Measurements from ENCODE around the gene LRIG3.

LRIG3 gene

DNA sequence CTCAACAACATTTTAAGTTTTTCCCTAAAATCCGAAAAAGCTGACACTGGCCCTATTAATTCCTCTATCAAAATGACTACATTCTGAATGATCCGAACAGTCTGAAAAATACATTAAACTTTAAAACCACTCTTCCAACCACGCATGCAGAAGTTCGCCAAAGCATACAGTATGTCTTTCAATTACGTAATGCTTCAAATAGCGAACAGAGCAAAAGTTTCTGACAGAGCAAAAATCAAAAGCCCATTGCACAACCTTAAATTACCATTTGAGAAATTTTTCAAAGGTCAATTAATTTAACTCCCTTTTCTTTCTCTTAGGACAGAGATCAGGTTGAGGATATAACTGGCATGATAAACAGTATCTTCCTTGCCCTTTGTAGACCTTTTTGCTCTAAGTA, 33.2 kb downstream of the LRIG3 start:
- H3K9me3 ChIP-seq (ENCODE audit: control insufficient read depth, low read length), result no peaks in the 10 kb centered on the region
- H3K4me1 ChIP-seq (ENCODE audit: control insufficient read depth, insufficient read depth, low read length), result no peaks in the 10 kb centered on the region
- no peak overlapping the region for H3K4me3 ChIP-seq (ENCODE audit: insufficient read depth, low read depth, low read length)
- H3K27me3 ChIP-seq (ENCODE audit: control insufficient read depth, insufficient read depth, low read length, poor library complexity, severe bottlenecking), result no peaks in the 10 kb centered on the region
- WGBS, 2 experiments, result 96 to 97% methylated on average over 6 of the region's 6 CpGs
- H3K36me3 ChIP-seq (ENCODE audit: control insufficient read depth, insufficient read depth, low read length), result peaks cover 28% of the 10 kb centered on the region
- no peak overlapping the region for H3K27ac ChIP-seq (ENCODE audit: insufficient read depth, low read depth, low read length, poor library complexity, severe bottlenecking)

DNA sequence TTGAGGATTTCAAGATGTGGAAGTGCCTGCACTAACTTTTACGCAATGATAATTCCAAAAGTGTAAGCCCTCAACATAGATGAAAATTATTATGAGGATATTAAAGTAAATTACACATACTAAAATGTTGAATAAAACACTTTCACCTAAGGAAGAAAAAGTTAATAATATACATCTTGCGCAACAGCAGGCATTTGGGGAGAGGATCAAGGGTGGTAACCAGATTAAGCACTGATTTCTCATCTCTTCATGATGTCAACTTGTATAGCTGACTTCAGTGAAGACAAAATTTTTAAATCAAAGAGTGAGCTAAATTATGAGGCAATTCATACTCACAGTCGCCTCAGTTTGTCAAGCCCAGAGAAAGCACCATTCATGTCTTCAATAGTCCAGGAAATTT, 33.8 kb downstream of the LRIG3 start:
- Histone ChIP-seq H3K27ac (ENCODE audit: insufficient read depth, low read depth, low read length, poor library complexity, severe bottlenecking) (no peak overlapping the region), H3K27me3 (ENCODE audit: control insufficient read depth, insufficient read depth, low read length, poor library complexity, severe bottlenecking) (no peaks in the 10 kb centered on the region), H3K36me3 (ENCODE audit: control insufficient read depth, insufficient read depth, low read length) (peaks cover 30% of the 10 kb centered on the region), H3K4me1 (ENCODE audit: control insufficient read depth, insufficient read depth, low read length) (no peaks in the 10 kb centered on the region), H3K9me3 (ENCODE audit: control insufficient read depth, low read length) (no peaks in the 10 kb centered on the region), H3K4me3 (ENCODE audit: insufficient read depth, low read depth, low read length) (no peak overlapping the region)
- 93 to 95% methylated on average over 2 to 3 of the region's 3 CpGs for WGBS, 2 experiments

DNA sequence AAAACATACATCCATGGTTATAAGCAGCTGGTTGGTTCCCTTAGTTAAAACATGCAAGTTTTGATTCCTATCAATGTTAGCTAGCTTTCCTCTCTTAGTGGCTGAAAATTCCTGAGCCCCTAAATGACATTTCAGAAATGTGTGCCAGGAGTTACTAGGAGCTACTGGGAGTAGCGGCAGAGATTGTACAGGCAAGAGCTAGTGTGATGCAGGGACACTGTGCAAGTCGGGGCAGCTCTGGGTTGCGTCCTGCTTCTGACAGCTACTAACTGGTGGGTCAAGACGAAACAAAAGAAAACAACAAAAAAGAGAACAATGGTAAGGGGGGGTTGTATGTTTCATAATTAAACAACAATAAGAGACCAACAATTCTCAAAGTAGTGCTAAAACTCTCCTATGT, 35.4 kb downstream of the LRIG3 start:
- Histone ChIP-seq H3K4me3 (ENCODE audit: insufficient read depth, low read depth, low read length) (no peak overlapping the region), H3K9me3 (ENCODE audit: control insufficient read depth, low read length) (no peaks in the 10 kb centered on the region), H3K27me3 (ENCODE audit: control insufficient read depth, insufficient read depth, low read length, poor library complexity, severe bottlenecking) (no peaks in the 10 kb centered on the region), H3K27ac (ENCODE audit: insufficient read depth, low read depth, low read length, poor library complexity, severe bottlenecking) (no peak overlapping the region), H3K4me1 (ENCODE audit: control insufficient read depth, insufficient read depth, low read length) (no peaks in the 10 kb centered on the region), H3K36me3 (ENCODE audit: control insufficient read depth, insufficient read depth, low read length) (peaks cover 44% of the 10 kb centered on the region)
- WGBS, 2 experiments, result 83 to 97% methylated on average over 3 of the region's 4 CpGs

DNA sequence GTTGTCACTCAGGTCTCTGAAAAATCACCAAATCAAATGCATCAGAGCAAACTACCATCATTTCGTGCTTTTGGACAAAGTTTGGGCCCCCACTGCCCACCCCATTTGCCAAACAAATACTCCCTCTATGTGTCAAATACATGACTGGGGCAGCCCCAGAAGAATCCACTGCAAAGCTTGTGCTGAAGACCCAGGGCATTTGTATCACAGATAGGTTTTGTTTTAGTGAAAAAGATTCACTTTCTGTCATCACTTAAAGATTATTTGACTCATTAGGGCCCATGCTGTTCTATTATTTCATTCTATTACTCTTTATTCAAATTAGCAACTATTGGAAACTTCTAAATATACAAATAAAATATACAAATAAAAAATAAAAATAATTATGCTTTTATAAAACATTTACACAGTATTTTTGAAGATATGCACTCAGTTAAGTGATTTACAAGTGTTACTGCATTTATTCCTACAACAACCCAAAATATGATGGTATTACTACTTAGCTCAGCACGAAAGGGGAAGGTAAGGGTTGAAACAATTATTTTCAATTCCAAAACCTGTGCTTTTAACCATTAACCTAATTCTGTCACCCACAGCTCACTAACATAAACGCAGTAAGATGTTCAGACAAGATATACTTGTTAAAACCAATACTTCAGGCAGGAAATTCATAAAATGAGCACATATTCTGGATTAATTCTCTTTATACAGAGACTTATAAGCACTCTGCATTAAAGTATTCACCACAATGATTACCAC, 36.5 kb downstream of the LRIG3 start:
- H3K4me3 ChIP-seq (ENCODE audit: insufficient read depth, low read depth, low read length), result no peak overlapping the region
- H3K4me1 ChIP-seq (ENCODE audit: control insufficient read depth, insufficient read depth, low read length), result no peaks in the 10 kb centered on the region
- 88 to 93% methylated on average over 3 of the region's 3 CpGs for WGBS, 2 experiments
- H3K27me3 ChIP-seq (ENCODE audit: control insufficient read depth, insufficient read depth, low read length, poor library complexity, severe bottlenecking), result no peaks in the 10 kb centered on the region
- peaks cover 40% of the 10 kb centered on the region for H3K36me3 ChIP-seq (ENCODE audit: control insufficient read depth, insufficient read depth, low read length)
- no peak overlapping the region for H3K27ac ChIP-seq (ENCODE audit: insufficient read depth, low read depth, low read length, poor library complexity, severe bottlenecking)
- H3K9me3 ChIP-seq (ENCODE audit: control insufficient read depth, low read length), result no peaks in the 10 kb centered on the region

DNA sequence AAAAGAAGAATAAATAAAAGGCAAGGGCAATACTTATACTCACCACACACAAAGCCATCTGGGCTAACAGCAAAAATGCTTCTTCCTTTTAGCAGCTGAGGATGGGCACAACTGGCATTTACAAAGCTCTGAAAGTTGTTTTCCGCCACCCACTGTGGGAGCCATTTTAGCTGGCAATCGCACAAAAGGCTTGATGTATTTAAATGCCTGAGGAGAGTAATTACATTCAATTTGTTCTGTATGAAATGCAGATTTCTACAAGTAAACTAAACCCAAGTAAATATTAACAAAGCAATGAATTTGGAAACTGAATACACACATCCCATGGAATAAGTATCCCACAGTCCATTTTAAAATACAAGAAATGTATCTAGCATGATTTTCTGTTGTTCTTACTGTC, 37.5 kb downstream of the LRIG3 start:
- Histone ChIP-seq H3K27ac (ENCODE audit: insufficient read depth, low read depth, low read length, poor library complexity, severe bottlenecking) (no peak overlapping the region), H3K27me3 (ENCODE audit: control insufficient read depth, insufficient read depth, low read length, poor library complexity, severe bottlenecking) (no peaks in the 10 kb centered on the region), H3K4me1 (ENCODE audit: control insufficient read depth, insufficient read depth, low read length) (no peaks in the 10 kb centered on the region), H3K36me3 (ENCODE audit: control insufficient read depth, insufficient read depth, low read length) (peaks cover 39% of the 10 kb centered on the region), H3K4me3 (ENCODE audit: insufficient read depth, low read depth, low read length) (no peak overlapping the region), H3K9me3 (ENCODE audit: control insufficient read depth, low read length) (no peaks in the 10 kb centered on the region)
- WGBS, 2 experiments, result 80 to 91% methylated on average over 2 of the region's 2 CpGs

DNA sequence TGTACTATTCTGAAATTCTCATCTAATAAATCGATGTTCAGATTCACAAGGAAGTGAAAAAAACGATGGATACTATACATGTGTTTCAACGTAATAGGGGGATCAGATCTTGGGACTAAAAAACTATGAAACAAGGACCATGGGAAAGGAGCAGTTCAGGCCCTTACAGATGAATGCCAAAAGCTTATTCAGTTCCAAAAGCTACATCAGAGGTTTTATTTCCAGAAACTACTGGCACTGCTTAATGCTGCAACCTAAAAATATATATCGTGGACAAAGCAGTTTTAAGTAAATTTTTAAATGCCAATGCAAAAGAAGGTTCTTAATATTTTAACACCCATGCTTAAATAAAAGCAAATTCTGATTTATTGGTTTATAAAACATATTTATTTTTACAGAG, 38.5 kb downstream of the LRIG3 start:
- WGBS, 2 experiments, result 93 to 99% methylated on average over 3 to 4 of the region's 4 CpGs
- H3K4me3 ChIP-seq (ENCODE audit: insufficient read depth, low read depth, low read length), result no peak overlapping the region
- no peaks in the 10 kb centered on the region for H3K4me1 ChIP-seq (ENCODE audit: control insufficient read depth, insufficient read depth, low read length)
- no peaks in the 10 kb centered on the region for H3K27me3 ChIP-seq (ENCODE audit: control insufficient read depth, insufficient read depth, low read length, poor library complexity, severe bottlenecking)
- no peak overlapping the region for H3K27ac ChIP-seq (ENCODE audit: insufficient read depth, low read depth, low read length, poor library complexity, severe bottlenecking)
- peaks cover 47% of the 10 kb centered on the region for H3K36me3 ChIP-seq (ENCODE audit: control insufficient read depth, insufficient read depth, low read length)
- no peaks in the 10 kb centered on the region for H3K9me3 ChIP-seq (ENCODE audit: control insufficient read depth, low read length)

DNA sequence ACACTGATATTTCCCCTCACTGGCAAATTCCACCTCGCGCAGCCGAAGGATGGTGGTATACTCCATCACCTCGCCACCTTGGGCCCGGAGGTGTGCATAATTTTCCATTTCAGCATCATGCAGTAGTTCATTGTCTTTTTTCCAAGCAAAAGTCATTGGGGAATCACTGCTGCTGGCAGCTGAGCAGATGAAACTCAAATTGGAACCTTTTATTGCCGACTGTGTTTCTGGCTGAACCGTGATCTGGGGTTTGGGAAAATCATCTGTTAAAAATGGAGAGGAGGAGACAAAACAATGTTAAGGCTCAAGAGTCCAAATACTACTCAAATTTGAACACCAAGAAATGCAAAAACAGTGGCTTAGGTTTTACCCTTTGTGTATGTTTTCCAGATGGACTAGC, 39.7 kb downstream of the LRIG3 start:
- 93 to 98% methylated on average over 7 of the region's 7 CpGs for WGBS, 2 experiments
- H3K4me1 ChIP-seq (ENCODE audit: control insufficient read depth, insufficient read depth, low read length), result no peaks in the 10 kb centered on the region

DNA sequence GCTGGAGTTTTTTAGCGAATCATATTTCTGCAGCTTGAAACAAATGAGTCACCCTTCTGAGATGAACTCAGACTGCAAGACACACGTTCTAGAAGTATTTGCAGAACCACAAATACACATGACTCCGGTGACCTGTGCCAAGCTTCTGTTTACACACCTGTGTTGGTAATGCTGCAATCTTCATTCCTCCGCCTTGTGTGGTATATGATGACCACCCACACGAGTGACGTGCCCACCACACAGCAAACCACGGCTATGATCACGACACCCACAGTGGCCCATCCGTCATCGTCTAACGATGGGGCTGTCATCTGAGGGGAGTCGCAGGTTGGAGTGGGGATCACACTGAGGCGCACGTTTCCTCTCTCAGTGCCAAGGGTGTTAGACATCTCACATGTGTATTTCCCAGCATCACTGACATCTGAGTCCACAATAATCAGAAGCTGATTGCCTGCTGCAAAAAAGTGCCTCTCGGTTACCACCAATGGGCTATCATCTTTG, 43.0 kb downstream of the LRIG3 start:
- Histone ChIP-seq H3K4me1 (ENCODE audit: control insufficient read depth, insufficient read depth, low read length) (no peaks in the 10 kb centered on the region), H3K27ac (ENCODE audit: insufficient read depth, low read depth, low read length, poor library complexity, severe bottlenecking) (no peak overlapping the region), H3K27me3 (ENCODE audit: control insufficient read depth, insufficient read depth, low read length, poor library complexity, severe bottlenecking) (no peaks in the 10 kb centered on the region), H3K36me3 (ENCODE audit: control insufficient read depth, insufficient read depth, low read length) (peaks cover 76% of the 10 kb centered on the region), H3K4me3 (ENCODE audit: insufficient read depth, low read depth, low read length) (no peak overlapping the region), H3K9me3 (ENCODE audit: control insufficient read depth, low read length) (no peaks in the 10 kb centered on the region)
- 97 to 99% methylated on average over 15 of the region's 15 CpGs for WGBS, 2 experiments

More for the DNA sequence above, 39.7 kb downstream of the LRIG3 start:
- no peaks in the 10 kb centered on the region for H3K9me3 ChIP-seq (ENCODE audit: control insufficient read depth, low read length)
- peaks cover 49% of the 10 kb centered on the region for H3K36me3 ChIP-seq (ENCODE audit: control insufficient read depth, insufficient read depth, low read length)
- H3K4me3 ChIP-seq (ENCODE audit: insufficient read depth, low read depth, low read length), result no peak overlapping the region
- no peaks in the 10 kb centered on the region for H3K27me3 ChIP-seq (ENCODE audit: control insufficient read depth, insufficient read depth, low read length, poor library complexity, severe bottlenecking)
- H3K27ac ChIP-seq (ENCODE audit: insufficient read depth, low read depth, low read length, poor library complexity, severe bottlenecking), result no peak overlapping the region

DNA sequence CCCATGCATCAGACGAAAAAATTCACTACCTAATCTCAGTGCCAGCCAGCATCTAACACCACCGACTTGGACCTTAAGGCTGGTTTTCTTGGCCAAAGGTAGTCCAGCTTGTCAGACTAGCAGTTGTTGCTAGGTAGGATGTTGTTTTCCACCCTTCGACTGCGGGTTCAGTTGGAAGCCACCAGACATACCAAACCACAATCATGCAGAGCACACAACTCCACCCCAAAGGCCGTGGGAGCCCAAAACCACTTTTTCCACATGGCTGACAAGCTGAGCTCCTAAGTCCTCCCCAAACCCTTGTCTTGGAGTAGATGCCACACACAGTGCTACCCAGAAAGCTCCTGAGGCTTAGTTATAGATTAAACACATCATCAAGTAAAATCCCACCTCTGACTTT, 46.8 kb downstream of the LRIG3 start:
- no peak overlapping the region for H3K4me3 ChIP-seq (ENCODE audit: insufficient read depth, low read depth, low read length)
- H3K4me1 ChIP-seq (ENCODE audit: control insufficient read depth, insufficient read depth, low read length), result no peaks in the 10 kb centered on the region
- no peak overlapping the region for H3K27ac ChIP-seq (ENCODE audit: insufficient read depth, low read depth, low read length, poor library complexity, severe bottlenecking)
- no peaks in the 10 kb centered on the region for H3K27me3 ChIP-seq (ENCODE audit: control insufficient read depth, insufficient read depth, low read length, poor library complexity, severe bottlenecking)
- peaks cover 53% of the 10 kb centered on the region for H3K36me3 ChIP-seq (ENCODE audit: control insufficient read depth, insufficient read depth, low read length)
- no peaks in the 10 kb centered on the region for H3K9me3 ChIP-seq (ENCODE audit: control insufficient read depth, low read length)
- 92 to 99% methylated on average over 5 of the region's 5 CpGs for WGBS, 2 experiments

DNA sequence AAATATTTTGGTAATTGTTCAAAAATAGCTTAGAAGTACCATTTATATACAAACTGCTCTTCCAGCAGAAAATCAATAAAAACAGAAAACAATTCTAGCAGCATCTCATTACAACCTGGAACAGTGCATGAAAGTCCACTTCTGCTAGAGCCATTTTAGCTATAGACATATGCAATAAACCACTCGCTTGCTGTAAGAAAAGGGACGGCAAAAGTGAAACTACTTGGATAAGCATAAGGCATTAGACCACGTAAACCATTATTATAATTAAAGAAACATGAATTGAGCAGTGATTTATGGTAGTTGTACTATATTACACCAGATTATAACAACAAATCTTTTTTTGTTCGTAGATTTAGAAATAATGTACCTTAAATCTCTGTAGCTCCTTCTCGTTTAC, 48.7 kb downstream of the LRIG3 start:
- Histone ChIP-seq H3K4me1 (ENCODE audit: control insufficient read depth, insufficient read depth, low read length) (no peaks in the 10 kb centered on the region), H3K9me3 (ENCODE audit: control insufficient read depth, low read length) (no peaks in the 10 kb centered on the region), H3K27me3 (ENCODE audit: control insufficient read depth, insufficient read depth, low read length, poor library complexity, severe bottlenecking) (no peaks in the 10 kb centered on the region), H3K36me3 (ENCODE audit: control insufficient read depth, insufficient read depth, low read length) (peaks cover 38% of the 10 kb centered on the region), H3K27ac (ENCODE audit: insufficient read depth, low read depth, low read length, poor library complexity, severe bottlenecking) (no peak overlapping the region), H3K4me3 (ENCODE audit: insufficient read depth, low read depth, low read length) (no peak overlapping the region)
- 95 to 100% methylated on average over 2 to 4 of the region's 5 CpGs for WGBS, 2 experiments
